Mucosa of descending colon (tissue), 3 donors: ENCODE data around the gene RTN1. TPM values are rescaled to one million over a fixed set of nuclear protein-coding genes. Genes with fewer than 3 reads are reported as not detected.

Source experiments
- ATAC-seq: fragments of 200-7000 bp; cut with Tn5 transposase; one replicate; pipeline ENCODE4 v1.9.1; 2020; ENCODE audit warnings: mild to moderate bottlenecking, moderate library complexity
- DNase-seq, 3 donors: peaks; one replicate each; pipeline ENCODE4 v3.0.0-alpha.2; 2020
- H3K36me3 ChIP-seq: fragments of 200-600 bp; one replicate; pipeline ENCODE4 v1.8.0; 2021; ENCODE audit warnings: low read depth, mild to moderate bottlenecking
- H3K4me1 ChIP-seq: fragments of 200-600 bp; one replicate; pipeline ENCODE4 v1.8.0; 2021; ENCODE audit warnings: low read depth, mild to moderate bottlenecking
- H3K4me3 ChIP-seq: fragments of 200-600 bp; one replicate; pipeline ENCODE4 v1.8.0; 2021; ENCODE audit warnings: mild to moderate bottlenecking
- H3K9me3 ChIP-seq: fragments of 200-600 bp; one replicate; pipeline ENCODE4 v1.8.0; 2021; ENCODE audit warnings: mild to moderate bottlenecking
- CTCF ChIP-seq: fragments of 200-600 bp; IDR thresholded peaks from one replicate; pipeline ENCODE4 v1.8.0; 2022; ENCODE audit warnings: antibody characterized with exemption, mild to moderate bottlenecking
- intact Hi-C, 2 donors: fragments of 100-400 bp; cut with DNase I in 1 of 2; cut with micrococcal nuclease in 1 of 2; formaldehyde crosslinking; loops; one replicate each; pipeline versions ENCODE4 v1.11.0 to v1.11.1; 2022; cut with DNase I, micrococcal nuclease
- long read RNA-seq, 2 donors: library from polyadenylated mRNA; unstranded; transcript quantifications; one replicate each; pipeline ENCODE4 v2.0.0, GENCODE V29; 2019 to 2021
- total RNA-seq, 3 donors: library from RNA; stranded (reverse); fragmentation: NEBNext Ultra II Directional in 2 of 3; extraction: Animal tissue kit (Norgen Biotek cat#: 25700) in 2 of 3; gene quantifications; one replicate each; pipeline versions ENCODE4 v1.2.1 to v1.2.4, GENCODE V29; 2021 to 2023
- donor health status: DM: no; HTN: no; CAD: no; lungs with moderate emphysema.
- donor health status: DM: no; HTN: no; CAD: no.
- donor health status: DM: no; HTN: yes; CAD: no.

Gene RTN1
- 10 to 100 TPM in 1 of 3 donors, 1 to 10 TPM in 2; 1.2 to 15.9 (median 3.8) TPM for total RNA-seq
- long read RNA-seq, donor 1, transcript RTN1-202 (7 exons, 1,703 nt): major isoform, 15 of 19 reads
- long read RNA-seq, donor 1, partial matches to known transcripts: 0 of 19 reads
- long read RNA-seq, donor 1, other reads (novel, unspliced or antisense): 0 of 19 reads
- long read RNA-seq, donor 2, partial matches to known transcripts: 0 of 3 reads
- long read RNA-seq, donor 2, other reads (novel, unspliced or antisense): 1 of 3 reads

- Histone ChIP-seq H3K4me3 (no peak within 1 kb of the TSS), H3K4me1 (peaks cover 6% of the 10 kb centered on the region), H3K36me3 (no peaks in the 10 kb centered on the region), H3K9me3 (no peaks in the 10 kb centered on the region)
- peak; percentile 27 to 61 (median 49) for DNase-seq
- intact Hi-C loops: no loop called here
- peak; percentile 79 for ATAC-seq
- TF ChIP-seq CTCF: no peak
These were observed at the start of gene RTN1 for GRCh38 chr14:59870277-59871165. RTN1 (minus strand) TSS chr14:59870776; CDS start chr14:59870630, 146 bp downstream.

- no peaks in the 10 kb centered on the region for H3K9me3 ChIP-seq
- H3K4me3 ChIP-seq: no peak overlapping the region
- peaks cover 18% of the 10 kb centered on the region for H3K4me1 ChIP-seq
- peak; percentile 80 for ATAC-seq
- TF ChIP-seq CTCF: no peak
- DNase-seq: peak in 1 of 3 donors; percentile 57
- H3K36me3 ChIP-seq: no peaks in the 10 kb centered on the region
- intact Hi-C loops: no loop called here
These were observed 49.8 kb upstream of the RTN1 start for GRCh38 chr14:59920378-59920683.

GRCh38 chr14:59919570-59920377 lies 49.2 kb upstream of the RTN1 start, which contains the start of gene LRRC9:
LRRC9 (plus strand) TSS chr14:59920144.
- TF ChIP-seq CTCF: no peak
- H3K4me3 ChIP-seq: no peak within 1 kb of the TSS
- peaks cover 18% of the 10 kb centered on the region for H3K4me1 ChIP-seq
- peak; percentile 74 for ATAC-seq
- H3K36me3 ChIP-seq: no peaks in the 10 kb centered on the region
- peak; percentile 12 to 50 (median 32) for DNase-seq
- H3K9me3 ChIP-seq: no peaks in the 10 kb centered on the region
- intact Hi-C loops: no loop called here

GRCh38 chr14:59918824-59919569 lies 48.4 kb upstream of the RTN1 start:
- intact Hi-C loops: no loop called here
- H3K4me3 ChIP-seq: no peak overlapping the region
- DNase-seq (peak in 2 of 3 donors; percentile 24), ATAC-seq (peak; percentile 45)
- H3K9me3 ChIP-seq: no peaks in the 10 kb centered on the region
- H3K36me3 ChIP-seq: no peaks in the 10 kb centered on the region
- H3K4me1 ChIP-seq: peaks cover 18% of the 10 kb centered on the region
- no peak for TF ChIP-seq CTCF

GRCh38 chr14:59913187-59913586 lies 42.6 kb upstream of the RTN1 start:
- DNase-seq (no peak), ATAC-seq (peak; percentile 53)
- Histone ChIP-seq H3K9me3 (no peaks in the 10 kb centered on the region), H3K4me3 (no peak overlapping the region), H3K4me1 (no peaks in the 10 kb centered on the region), H3K36me3 (no peaks in the 10 kb centered on the region)
- TF ChIP-seq CTCF: no peak
- intact Hi-C loops: no loop called here
